Gastroesophageal sphincter (tissue), 4 donors: ENCODE measurements around the gene IQSEC1. TPM values are rescaled to one million over a fixed set of nuclear protein-coding genes. Genes with fewer than 3 reads are reported as not detected.

Experiments used
- ATAC-seq: fragments of 150-250 bp; one replicate; pipeline ENCODE4 v1.9.1; 2016; ENCODE audit warnings: mild to moderate bottlenecking, moderate library complexity
- H3K27ac ChIP-seq, 4 donors: fragments of 200-600 bp; sonication (generic) in 3 of 4; 1 replicate in 3 of 4; 2 replicates in 1 of 4; pipeline ENCODE4 v1.5.1; 2016 to 2019
- H3K27me3 ChIP-seq: fragments of 200-600 bp; sonication (generic); one replicate; pipeline ENCODE4 v1.5.1; 2019
- H3K36me3 ChIP-seq, 2 donors: fragments of 200-600 bp; sonication (generic); one replicate each; pipeline ENCODE4 v1.5.1; 2019; ENCODE audit warnings: control low read depth in 1 of 2
- H3K4me1 ChIP-seq, 3 donors: fragments of 200-600 bp; sonication (generic); 1 replicate in 2 of 3; 2 replicates in 1 of 3; pipeline ENCODE4 v1.5.1; 2016 to 2019; ENCODE audit warnings: control low read depth in 2 of 3
- H3K4me3 ChIP-seq, 2 donors: fragments of 200-600 bp; sonication (generic); one replicate each; pipeline ENCODE4 v1.5.1; 2019; ENCODE audit warnings: mild to moderate bottlenecking in 1 of 2, moderate library complexity in 1 of 2
- H3K9me3 ChIP-seq, 3 donors: fragments of 200-600 bp; sonication (generic); one replicate each; pipeline ENCODE4 v1.5.1; 2017 to 2019; ENCODE audit warnings: control low read depth in 2 of 3
- EP300 ChIP-seq: sonication (generic); formaldehyde crosslinking; IDR thresholded peaks from one replicate; pipeline ENCODE4 v1.6.1; 2017; ENCODE audit warnings: antibody characterized with exemption, mild to moderate bottlenecking
- POLR2A ChIP-seq, 2 donors: fragments of 450-650 bp; IDR thresholded peaks; one replicate each; pipeline ENCODE4 v1.6.1; 2017; ENCODE audit warnings: antibody characterized with exemption in 2 of 2, mild to moderate bottlenecking in 2 of 2, moderate library complexity in 1 of 2
- POLR2AphosphoS5 ChIP-seq: sonication (generic); formaldehyde crosslinking; IDR thresholded peaks from one replicate; pipeline ENCODE4 v1.6.1; 2017; ENCODE audit warnings: antibody characterized with exemption
- WGBS, 2 donors: methylation state at CpG; one replicate each; pipeline ENCODE4 v1.1.5; 2018; ENCODE audit warnings: low coverage in 1 of 2; 5-methylcytosine and 5-hydroxymethylcytosine counted together
- total RNA-seq, 4 donors: library from RNA; depleted of rRNA; stranded (reverse); fragments of >200 nt; gene quantifications; one replicate each; pipeline ENCODE4 v1.1.0, GENCODE V29; 2016
- TF ChIP-seq, protein P1 (sequence below), 4 experiments: fragments of 200-600 bp in 2 of 4; fragments of 450-650 bp in 2 of 4; sonication (generic) in 1 of 4; IDR thresholded peaks; one replicate each; pipeline ENCODE4 v1.5.1; 2017 to 2019; ENCODE audit warnings: antibody characterized with exemption in 4 of 4, mild to moderate bottlenecking in 2 of 4, moderate library complexity in 2 of 4

Gene IQSEC1
- total RNA-seq, 4 donors from 2014 or later, result 49.5 to 104 (median 61.7) TPM

DNA sequence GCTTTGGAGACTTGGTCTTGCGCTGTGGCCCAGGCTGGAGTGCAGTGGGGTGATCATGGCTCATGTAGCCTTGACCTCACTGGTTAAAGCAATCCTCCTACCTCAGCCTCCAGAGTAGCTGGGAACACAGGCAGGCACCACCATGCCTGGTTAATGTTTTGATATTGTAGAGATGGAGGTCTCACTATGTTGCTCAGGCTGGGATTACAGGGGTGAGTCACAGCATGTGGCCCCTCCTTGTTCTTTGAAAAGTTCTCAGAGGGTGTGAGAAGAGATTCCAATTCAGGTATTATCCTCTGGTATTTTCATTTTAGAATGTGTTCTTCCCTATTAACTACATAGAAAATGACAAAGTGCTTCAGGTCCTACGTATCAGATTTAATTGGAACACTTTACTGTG lies 180.0 kb downstream of the IQSEC1 start:
- H3K27me3 ChIP-seq, result no peaks in the 10 kb centered on the region
- no peak for ATAC-seq
- peaks cover 0 to 59% (median 22%) of the 10 kb centered on the region in 3 donors for H3K4me1 ChIP-seq

DNA sequence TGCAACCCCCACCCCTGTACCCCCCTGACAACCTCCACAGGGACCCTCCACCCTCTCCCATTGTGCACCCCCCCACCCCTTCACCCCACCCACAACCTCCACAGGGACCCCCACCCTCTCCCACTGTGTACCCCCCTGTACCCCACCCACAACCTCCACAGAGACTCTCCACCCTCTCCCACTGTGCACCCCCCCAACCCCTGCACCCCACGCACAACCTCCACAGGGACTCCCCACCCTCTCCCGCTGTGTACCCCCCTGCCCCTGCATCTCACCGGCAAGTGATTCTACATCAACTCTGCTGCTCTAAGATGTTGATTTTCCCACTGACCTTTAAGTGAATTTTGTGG lies 180.4 kb downstream of the IQSEC1 start:
- H3K27ac ChIP-seq, result no peak overlapping the region
- H3K9me3 ChIP-seq, result no peaks in the 10 kb centered on the region
- H3K4me3 ChIP-seq, result no peak overlapping the region
- TF ChIP-seq POLR2AphosphoS5 (no peak), EP300 (no peak), POLR2A (IDR thresholded peaks at IDR 0.05) (no peak)
- TF ChIP-seq, protein P1, sequence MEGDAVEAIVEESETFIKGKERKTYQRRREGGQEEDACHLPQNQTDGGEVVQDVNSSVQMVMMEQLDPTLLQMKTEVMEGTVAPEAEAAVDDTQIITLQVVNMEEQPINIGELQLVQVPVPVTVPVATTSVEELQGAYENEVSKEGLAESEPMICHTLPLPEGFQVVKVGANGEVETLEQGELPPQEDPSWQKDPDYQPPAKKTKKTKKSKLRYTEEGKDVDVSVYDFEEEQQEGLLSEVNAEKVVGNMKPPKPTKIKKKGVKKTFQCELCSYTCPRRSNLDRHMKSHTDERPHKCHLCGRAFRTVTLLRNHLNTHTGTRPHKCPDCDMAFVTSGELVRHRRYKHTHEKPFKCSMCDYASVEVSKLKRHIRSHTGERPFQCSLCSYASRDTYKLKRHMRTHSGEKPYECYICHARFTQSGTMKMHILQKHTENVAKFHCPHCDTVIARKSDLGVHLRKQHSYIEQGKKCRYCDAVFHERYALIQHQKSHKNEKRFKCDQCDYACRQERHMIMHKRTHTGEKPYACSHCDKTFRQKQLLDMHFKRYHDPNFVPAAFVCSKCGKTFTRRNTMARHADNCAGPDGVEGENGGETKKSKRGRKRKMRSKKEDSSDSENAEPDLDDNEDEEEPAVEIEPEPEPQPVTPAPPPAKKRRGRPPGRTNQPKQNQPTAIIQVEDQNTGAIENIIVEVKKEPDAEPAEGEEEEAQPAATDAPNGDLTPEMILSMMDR (IDR thresholded peaks at IDR 0.05), result no peak
- WGBS, 2 donors, result 40% methylated on average over 1 of the region's 3 CpGs; no CpG with 5 or more reads in 1 of the 2 donors
- H3K4me1 ChIP-seq, result peaks cover 0 to 59% (median 22%) of the 10 kb centered on the region in 3 donors
- no peak for ATAC-seq
- H3K27me3 ChIP-seq, result no peaks in the 10 kb centered on the region
- peaks cover 0 to 3% of the 10 kb centered on the region in 2 donors for H3K36me3 ChIP-seq

More for the DNA sequence above, 180.0 kb downstream of the IQSEC1 start:
- WGBS, 2 donors, result 0 to 38% methylated on average over 1 of the region's 2 CpGs
- peak overlapping the region in 2 of 4 donors; percentile 30 to 62 for H3K27ac ChIP-seq
- H3K9me3 ChIP-seq, result no peaks in the 10 kb centered on the region
- no peak overlapping the region for H3K4me3 ChIP-seq
- TF ChIP-seq, protein P1 (IDR thresholded peaks at IDR 0.05), result no peak
- TF ChIP-seq POLR2A (IDR thresholded peaks at IDR 0.05), result no peak
- TF ChIP-seq EP300, result no peak
- no peak for TF ChIP-seq POLR2AphosphoS5
- H3K36me3 ChIP-seq, result peaks cover 0 to 7% of the 10 kb centered on the region in 2 donors

DNA sequence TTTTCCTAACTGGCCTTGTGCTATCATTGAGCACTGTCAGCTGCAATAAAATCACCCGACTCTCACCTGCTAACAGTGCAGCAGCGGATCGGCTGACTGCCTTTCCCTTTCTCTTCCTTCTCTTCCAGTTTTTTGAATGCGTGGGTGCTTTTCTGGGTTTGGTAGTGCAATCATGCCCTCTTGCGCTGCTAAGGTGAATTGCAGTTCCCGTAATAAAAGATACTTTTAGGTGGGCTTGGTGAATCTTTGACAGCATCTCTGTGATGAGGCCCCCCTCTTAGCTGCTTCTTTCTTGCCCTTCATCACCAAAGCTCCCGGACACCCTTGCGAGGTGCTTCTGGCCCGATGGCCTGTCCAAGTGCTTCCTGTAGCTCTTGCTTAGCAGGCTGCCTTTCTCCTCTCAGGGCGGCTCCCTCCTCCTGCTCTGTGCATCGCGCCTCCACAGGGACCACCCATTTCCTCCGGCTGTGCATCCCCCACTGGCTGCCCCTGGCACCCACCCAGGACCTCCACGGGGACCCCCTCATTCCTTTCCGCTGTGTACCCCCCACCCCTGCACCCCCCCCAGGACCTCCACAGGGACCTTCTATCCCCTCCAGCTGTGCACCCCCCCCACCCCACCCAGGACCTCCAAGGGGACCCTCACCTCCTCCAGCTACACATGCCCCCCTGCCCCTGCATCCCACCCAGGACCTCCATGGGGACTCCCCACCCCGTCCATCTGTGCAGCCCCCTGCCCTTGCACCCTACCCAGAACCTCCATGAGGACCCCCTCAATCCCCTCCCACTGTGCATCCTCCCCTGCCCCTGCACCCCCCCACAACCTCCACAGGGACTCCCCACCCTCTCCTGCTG lies 181.0 kb downstream of the IQSEC1 start:
- peaks cover 0 to 56% (median 22%) of the 10 kb centered on the region in 3 donors for H3K4me1 ChIP-seq
- H3K36me3 ChIP-seq, result no peaks in the 10 kb centered on the region
- H3K27ac ChIP-seq, result peak overlapping the region in 1 of 4 donors; percentile 14
- TF ChIP-seq, protein P1 (IDR thresholded peaks at IDR 0.05), result peak in 3 of 4 experiments; percentile 91 to 94 (median 93)
- TF ChIP-seq POLR2A (IDR thresholded peaks at IDR 0.05), result no peak
- no peaks in the 10 kb centered on the region for H3K27me3 ChIP-seq
- 0 to 4% methylated on average over 5 to 10 of the region's 16 CpGs for WGBS, 2 donors
- peak; percentile 32 for ATAC-seq
- H3K4me3 ChIP-seq, result peak overlapping the region in 1 of 2 donors; percentile 36
- H3K9me3 ChIP-seq, result no peaks in the 10 kb centered on the region

DNA sequence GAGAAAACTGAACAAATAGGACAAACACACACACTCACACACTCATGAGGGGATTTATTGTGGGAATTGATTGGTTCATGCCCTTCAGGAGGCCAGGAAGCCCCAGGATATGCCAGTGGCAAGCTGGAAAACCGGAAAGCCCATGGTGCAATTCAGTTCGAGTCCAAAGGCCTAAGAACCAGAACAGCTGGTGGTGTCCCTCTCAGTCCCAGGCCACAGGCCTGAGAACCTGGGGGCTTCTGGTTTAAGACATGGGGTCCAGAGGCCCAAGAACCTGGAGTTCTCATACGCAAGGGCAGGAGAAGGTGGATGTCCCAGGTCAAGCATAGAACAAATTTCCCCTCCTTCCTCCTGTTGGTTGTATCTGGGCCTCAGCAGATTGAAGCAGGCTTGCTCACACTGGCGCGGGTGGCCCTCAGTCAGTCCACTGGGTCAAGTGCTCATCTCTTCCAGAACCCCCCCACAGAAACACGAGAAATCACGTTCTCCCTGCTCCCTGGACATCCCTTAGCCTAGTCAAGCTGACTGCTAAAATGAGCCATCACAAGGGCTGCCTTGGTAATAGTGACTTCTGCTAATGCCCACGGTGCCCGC lies 181.7 kb downstream of the IQSEC1 start:
- H3K27ac ChIP-seq, result peak overlapping the region in 1 of 4 donors; percentile 14
- WGBS, 2 donors, result 60 to 72% methylated on average over 2 to 3 of the region's 9 CpGs
- no peak for TF ChIP-seq POLR2A (IDR thresholded peaks at IDR 0.05)
- H3K36me3 ChIP-seq, result no peaks in the 10 kb centered on the region
- H3K4me1 ChIP-seq, result peaks cover 0 to 50% (median 22%) of the 10 kb centered on the region in 3 donors
- ATAC-seq, result no peak
- H3K27me3 ChIP-seq, result no peaks in the 10 kb centered on the region
- peak overlapping the region in 1 of 2 donors; percentile 36 for H3K4me3 ChIP-seq
- H3K9me3 ChIP-seq, result no peaks in the 10 kb centered on the region

DNA sequence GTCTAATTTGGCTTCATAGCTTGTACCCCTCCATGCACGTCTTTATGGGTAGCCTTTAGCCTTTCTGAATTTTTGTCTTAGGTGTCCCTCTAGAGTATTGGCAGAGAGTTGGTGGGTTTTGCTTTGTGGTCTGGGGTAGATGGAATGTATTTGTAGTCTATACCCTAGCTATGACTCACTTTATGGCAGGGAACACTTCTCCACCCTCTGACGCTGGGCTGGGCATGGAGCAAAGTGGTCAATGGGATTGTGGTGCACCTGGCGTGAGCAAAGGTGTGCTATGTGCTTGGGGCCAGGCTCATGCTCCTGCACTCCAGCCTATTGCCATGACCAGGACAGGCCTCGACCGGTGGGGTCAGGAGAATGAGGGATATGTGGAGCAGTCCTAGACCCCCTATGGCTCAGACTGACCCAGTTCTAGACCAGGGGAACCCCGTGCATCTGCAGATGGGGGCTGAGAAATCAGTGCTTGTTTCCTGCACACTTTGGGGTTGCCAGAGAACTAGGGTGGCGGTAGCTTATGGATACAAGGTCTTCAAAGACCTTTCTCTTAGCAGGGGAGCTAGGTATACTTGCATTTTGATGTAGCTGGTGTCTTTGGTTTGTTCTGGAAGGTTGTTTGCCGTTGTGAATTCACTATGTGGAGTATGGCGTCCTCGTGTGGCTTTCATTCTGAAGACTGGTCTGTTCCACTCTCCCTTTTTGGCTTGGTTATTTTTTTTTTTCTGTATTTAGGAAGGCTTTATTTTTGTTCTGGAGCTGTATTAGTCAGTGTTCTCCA lies 182.4 kb downstream of the IQSEC1 start:
- no peak for ATAC-seq
- H3K27me3 ChIP-seq, result no peaks in the 10 kb centered on the region
- H3K4me3 ChIP-seq, result no peak overlapping the region
- no peaks in the 10 kb centered on the region for H3K9me3 ChIP-seq
- peaks cover 0 to 43% (median 21%) of the 10 kb centered on the region in 3 donors for H3K4me1 ChIP-seq
- WGBS, 2 donors, result 80 to 82% methylated on average over 4 to 5 of the region's 10 CpGs
- no peaks in the 10 kb centered on the region for H3K36me3 ChIP-seq
- no peak overlapping the region for H3K27ac ChIP-seq
- TF ChIP-seq POLR2A (IDR thresholded peaks at IDR 0.05) (no peak), POLR2AphosphoS5 (no peak), EP300 (no peak)
- TF ChIP-seq, protein P1 (IDR thresholded peaks at IDR 0.05), result no peak
